ENCODE results near the gene LTC4S.

DNA sequence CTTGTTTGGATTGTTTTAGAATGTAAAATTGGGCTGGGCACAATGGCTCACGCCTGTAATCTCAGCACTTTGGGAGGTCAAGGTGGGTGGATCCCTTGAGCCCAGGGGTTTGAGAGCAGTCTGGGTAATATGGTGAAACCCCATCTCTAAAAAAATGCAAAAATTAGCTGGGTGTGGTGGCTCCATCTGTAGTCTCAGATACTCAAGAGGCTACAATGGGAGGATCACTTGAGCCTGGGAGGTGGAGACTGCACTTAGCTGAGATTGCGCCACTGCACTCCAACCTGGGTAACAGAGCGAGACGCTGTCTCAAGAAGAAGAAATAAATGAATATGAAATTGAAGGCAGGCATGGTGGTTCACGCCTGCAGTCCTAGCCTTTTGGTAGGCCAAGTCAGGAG is 39.8 kb upstream of the LTC4S start:
- TF ChIP-seq, protein P1, sequence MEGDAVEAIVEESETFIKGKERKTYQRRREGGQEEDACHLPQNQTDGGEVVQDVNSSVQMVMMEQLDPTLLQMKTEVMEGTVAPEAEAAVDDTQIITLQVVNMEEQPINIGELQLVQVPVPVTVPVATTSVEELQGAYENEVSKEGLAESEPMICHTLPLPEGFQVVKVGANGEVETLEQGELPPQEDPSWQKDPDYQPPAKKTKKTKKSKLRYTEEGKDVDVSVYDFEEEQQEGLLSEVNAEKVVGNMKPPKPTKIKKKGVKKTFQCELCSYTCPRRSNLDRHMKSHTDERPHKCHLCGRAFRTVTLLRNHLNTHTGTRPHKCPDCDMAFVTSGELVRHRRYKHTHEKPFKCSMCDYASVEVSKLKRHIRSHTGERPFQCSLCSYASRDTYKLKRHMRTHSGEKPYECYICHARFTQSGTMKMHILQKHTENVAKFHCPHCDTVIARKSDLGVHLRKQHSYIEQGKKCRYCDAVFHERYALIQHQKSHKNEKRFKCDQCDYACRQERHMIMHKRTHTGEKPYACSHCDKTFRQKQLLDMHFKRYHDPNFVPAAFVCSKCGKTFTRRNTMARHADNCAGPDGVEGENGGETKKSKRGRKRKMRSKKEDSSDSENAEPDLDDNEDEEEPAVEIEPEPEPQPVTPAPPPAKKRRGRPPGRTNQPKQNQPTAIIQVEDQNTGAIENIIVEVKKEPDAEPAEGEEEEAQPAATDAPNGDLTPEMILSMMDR (IDR thresholded peaks at IDR 0.05): no peak
- no peak for TF ChIP-seq POLR2A (IDR thresholded peaks at IDR 0.05)
- TF ChIP-seq POLR2AphosphoS5 (IDR thresholded peaks at IDR 0.05): no peak
- no peak for TF ChIP-seq EP300 (IDR thresholded peaks at IDR 0.05)
